Medulla oblongata (tissue), 1 donor: ENCODE data around the gene PLCB1.
A peak's percentile ranks its signal among the peaks of the same experiment; 100 is the strongest.

Experiments
- DNase-seq: peaks from one replicate; pipeline ENCODE4 v3.0.0-alpha.2; 2015; ENCODE audit errors: extremely low spot score

PLCB1 gene

GRCh38 chr20:8880085-8880853 is 748.2 kb downstream of the PLCB1 start:
- DNase-seq = no peak

GRCh38 chr20:8891039-8891438 is 759.0 kb downstream of the PLCB1 start:
- no peak for DNase-seq

GRCh38 chr20:8895472-8895871 is 763.4 kb downstream of the PLCB1 start:
- DNase-seq = no peak

- no peak for DNase-seq
These were observed 766.8 kb downstream of the PLCB1 start for GRCh38 chr20:8898823-8899222.

GRCh38 chr20:8901237-8902025 is 769.4 kb downstream of the PLCB1 start:
- DNase-seq = peak; percentile 3

- no peak for DNase-seq
These were observed 771.9 kb downstream of the PLCB1 start for GRCh38 chr20:8903655-8904605.

- no peak for DNase-seq
These were observed 777.5 kb downstream of the PLCB1 start for GRCh38 chr20:8909596-8909995.

GRCh38 chr20:8912096-8912495 is 780.0 kb downstream of the PLCB1 start:
- no peak for DNase-seq

GRCh38 chr20:8912731-8913130 is 780.7 kb downstream of the PLCB1 start:
- no peak for DNase-seq

GRCh38 chr20:8913456-8913855 is 781.4 kb downstream of the PLCB1 start:
- DNase-seq = no peak

GRCh38 chr20:8914421-8914820 is 782.4 kb downstream of the PLCB1 start:
- DNase-seq = no peak

GRCh38 chr20:8917084-8917483 is 785.0 kb downstream of the PLCB1 start:
- no peak for DNase-seq

- no peak for DNase-seq
These were observed 786.1 kb downstream of the PLCB1 start for GRCh38 chr20:8918145-8918544.

GRCh38 chr20:8924539-8924938 is 792.5 kb downstream of the PLCB1 start:
- DNase-seq = no peak

- DNase-seq = peak; percentile 7
These were observed 798.7 kb downstream of the PLCB1 start for GRCh38 chr20:8930726-8931125.

GRCh38 chr20:8932192-8933165 is 800.4 kb downstream of the PLCB1 start:
- no peak for DNase-seq

GRCh38 chr20:8933381-8933807 is 801.3 kb downstream of the PLCB1 start:
- peak; percentile 16 for DNase-seq

GRCh38 chr20:8934362-8934761 is 802.3 kb downstream of the PLCB1 start:
- DNase-seq = no peak
